K562 (cell line): ENCODE measurements around the gene CACNA2D4. TPM values are rescaled to one million over a fixed set of nuclear protein-coding genes. Genes with fewer than 3 reads are reported as not detected.

Source experiments
- ATAC-seq: fragments of 200-7000 bp; cut with Tn5 transposase; 3 replicates; pipeline ENCODE4 v1.9.1; 2020; ENCODE audit warnings: moderate library complexity
- BruUV-seq: library from RNA; stranded (reverse); fragments of 400-500 nt; replicated peaks from 2 replicates; lab custom pipeline; 2021; lab: Mats Ljungman, UMichigan
- CTCF ChIA-PET: fragments of 300-600 bp; formaldehyde crosslinking; extraction: SDS; loops from one replicate; lab custom pipeline; 2021; ENCODE audit warnings: low intra/inter-chr PET ratio; lab: Yijun Ruan, JAX
- POLR2A ChIA-PET: fragments of 300-600, 350-650 bp; sonication (Branson Sonifier 250); formaldehyde crosslinking; extraction: SDS; loops from one replicate; lab custom pipeline; 2021; ENCODE audit warnings: antibody characterized with exemption, inconsistent platforms; lab: Yijun Ruan, JAX
- DNase-seq, 4 experiments: peaks; one replicate each; pipeline versions ENCODE4 v3.0.0 to v3.0.0-alpha.2; 2011 to 2018; ENCODE audit warnings: low spot score in 3 of 4, mixed read lengths in 3 of 4; ENCODE audit errors: extremely low read depth in 1 of 4
- FAIRE-seq: peaks from 2 replicates; lab custom pipeline; 2011; peaks lifted over from hg19 to GRCh38; lab: Jason Lieb, UNC
- H2AFZ ChIP-seq: 2 replicates; pipeline ENCODE4 v1.6.0; 2011; ENCODE audit warnings: low read depth, low read length, control low read depth, inconsistent platforms
- H3K27ac ChIP-seq: fragments of 200-600 bp; 3 replicates; pipeline ENCODE4 v1.8.0; 2011; ENCODE audit warnings: low read depth, mild to moderate bottlenecking, control low read depth, inconsistent platforms, low read length, moderate library complexity, mixed read lengths; ENCODE audit errors: extremely low read depth
- H3K27me3 ChIP-seq, 2 experiments: fragments of 300-600 bp in 1 of 2; 2 replicates in 1 of 2; 3 replicates in 1 of 2; pipeline versions ENCODE4 v1.6.0 to v1.8.0; 2011; ENCODE audit warnings: inconsistent platforms in 2 of 2, low read length in 2 of 2, mild to moderate bottlenecking in 1 of 2, mixed read lengths in 1 of 2, moderate library complexity in 1 of 2; ENCODE audit not compliant: control insufficient read depth in 2 of 2, insufficient read depth in 2 of 2
- H3K36me3 ChIP-seq: fragments of 300-600 bp; 3 replicates; pipeline ENCODE4 v1.8.0; 2011; ENCODE audit warnings: mild to moderate bottlenecking, low read length, inconsistent platforms; ENCODE audit not compliant: control insufficient read depth, insufficient read depth
- H3K4me1 ChIP-seq, 2 experiments: fragments of 200-600 bp in 1 of 2; replicated peaks in 1 of 2; 2 replicates in 1 of 2; 3 replicates in 1 of 2; pipeline versions ENCODE4 v1.5.1 to v1.8.0; 2011; ENCODE audit warnings: inconsistent platforms in 2 of 2, low read length in 2 of 2, mild to moderate bottlenecking in 1 of 2, mixed read lengths in 1 of 2, moderate library complexity in 1 of 2; ENCODE audit not compliant: control insufficient read depth in 2 of 2, insufficient read depth in 2 of 2
- H3K4me2 ChIP-seq: 2 replicates; pipeline ENCODE4 v1.6.1; 2011; ENCODE audit warnings: low read length, control low read depth, inconsistent platforms, mixed read lengths; ENCODE audit not compliant: insufficient read depth
- H3K4me3 ChIP-seq: fragments of 200-600 bp; sonication (generic), shearing (Covaris generic); 2 replicates; pipeline ENCODE4 v1.5.1; 2016; ENCODE audit warnings: control low read depth, inconsistent platforms
- H3K79me2 ChIP-seq: fragments of 200-600 bp; 3 replicates; pipeline ENCODE4 v1.8.0; 2011; ENCODE audit warnings: low read length, inconsistent platforms; ENCODE audit not compliant: control insufficient read depth, insufficient read depth
- H3K9ac ChIP-seq, 2 experiments: 2 replicates each; pipeline versions ENCODE4 v1.6.0 to v1.6.1; 2011; ENCODE audit warnings: low read depth in 2 of 2, low read length in 2 of 2, control low read depth in 1 of 2, inconsistent platforms in 1 of 2, mild to moderate bottlenecking in 1 of 2, mixed read lengths in 1 of 2; ENCODE audit not compliant: insufficient read depth in 1 of 2
- H3K9me1 ChIP-seq: one replicate; pipeline ENCODE4 v1.6.0; 2011; ENCODE audit warnings: inconsistent platforms, mild to moderate bottlenecking, low read length, moderate library complexity; ENCODE audit not compliant: control insufficient read depth, insufficient read depth
- H3K9me3 ChIP-seq: replicated peaks from 2 replicates; pipeline ENCODE4 v1.5.1; 2011; ENCODE audit warnings: low read depth, low read length, inconsistent platforms; ENCODE audit not compliant: control insufficient read depth, insufficient read depth
- H4K20me1 ChIP-seq: replicated peaks from 2 replicates; pipeline ENCODE4 v1.6.1; 2011; ENCODE audit warnings: low read length, inconsistent platforms, mixed read lengths; ENCODE audit not compliant: control insufficient read depth, insufficient read depth
- PKNOX1 ChIP-seq: fragments of 450-650 bp; IDR thresholded peaks from 2 replicates; pipeline ENCODE4 v1.6.1; 2016
- ZBTB33 ChIP-seq: sonication (generic); formaldehyde crosslinking; IDR thresholded peaks from 2 replicates; pipeline ENCODE4 v1.8.1; 2023; ENCODE audit warnings: mild to moderate bottlenecking, missing genetic modification reagents
- WGBS: fragments of 100-300 bp; shearing (Covaris generic); methylation state at CpG from one replicate; pipeline ENCODE4 v1.1.6; 2016; ENCODE audit warnings: low coverage, mixed read lengths; ENCODE audit not compliant: insufficient coverage; ENCODE audit errors: missing lambda C conversion rate; 5-methylcytosine and 5-hydroxymethylcytosine counted together
- in situ Hi-C: fragments of 300-500 bp; cut with MboI; formaldehyde crosslinking; loops from 4 replicates; pipeline ENCODE4 v1.15.0; 2018; ENCODE audit warnings: inconsistent platforms, mixed read lengths
- intact Hi-C: fragments of 100-400 bp; cut with micrococcal nuclease; formaldehyde crosslinking; loops from 2 replicates; pipeline ENCODE4 v1.14.2; 2022
- polyA plus RNA-seq, 8 experiments: library from polyadenylated mRNA; depleted of rRNA in 4 of 8; stranded (reverse) in 5 of 8; unstranded in 3 of 8; fragments of >200 nt; fragmentation: Nextera tagmentation in 2 of 8; fragmentation: Illumina TruSeq in 1 of 8; extraction: Ambion mirVana in 2 of 8; extraction: Trizol in 1 of 8; gene quantifications; 2 replicates each; pipeline versions ENCODE4 v1.2.1 to v1.2.3, GENCODE V29; 2011 to 2014; ENCODE audit warnings: inconsistent platforms in 1 of 8, missing spikeins in 1 of 8
- total RNA-seq, 7 experiments: library from RNA; depleted of rRNA in 6 of 7; stranded (reverse); fragments of >200 nt in 6 of 7; fragmentation: Illumina TruSeq in 2 of 7; extraction: Trizol in 2 of 7; gene quantifications; 2 replicates each; pipeline versions ENCODE4 v1.2.1 to v1.2.3, GENCODE V29; 2011 to 2021; ENCODE audit warnings: low replicate concordance in 1 of 7

Gene CACNA2D4
- total and polyA plus RNA-seq, 9 of the 15 experiments (the other 6 are each of a cell fraction or from before 2014, with no cell fraction given) = 0.04 to 0.69 (median 0.40) TPM; not detected in 3

- Histone ChIP-seq H3K27me3 (no peaks in the 10 kb centered on the region), H3K4me3 (no peak overlapping the region), H3K36me3 (no peaks in the 10 kb centered on the region), H4K20me1 (no peaks in the 10 kb centered on the region), H2AFZ (no peak overlapping the region), H3K79me2 (no peaks in the 10 kb centered on the region), H3K4me2 (no peak overlapping the region), H3K4me1 (peaks cover 30 to 34% of the 10 kb centered on the region in 2 experiments), H3K9ac (no peak overlapping the region), H3K9me1 (no peaks in the 10 kb centered on the region), H3K9me3 (no peaks in the 10 kb centered on the region), H3K27ac (no peak overlapping the region)
- POLR2A ChIA-PET = interaction anchor here (1.1 to 1.3 kb wide), 2 partner anchors 13 to 18 kb away, joined by 3 to 4 read pairs; no protein-coding TSS in a partner anchor
- TF ChIP-seq ZBTB33 (CRISPR knock-in tag) = no peak
- 0 out of 2 replicates have a peak, but pooled peaks have one; percentile 12 for TF ChIP-seq PKNOX1
- intact Hi-C loops (loop anchor here (10.0 kb wide), 1 partner anchor 99 kb away; no protein-coding TSS in a partner anchor), in situ Hi-C loops (no loop called here)
- no peak for FAIRE-seq
- no peak for ATAC-seq
- WGBS = 17% methylated on average over 10 of the region's 12 CpGs
- CTCF ChIA-PET = no interaction called here
- no TSS peak for BruUV-seq
- peak in 1 of 4 experiments; percentile 2 for DNase-seq
Measured at GRCh38 chr12:1913377-1914113, 4.9 kb downstream of the CACNA2D4 start.
